HG03565 (cell line): Measurements from ENCODE around the gene ATP6V1C2.

Source experiments
- ATAC-seq: cut with Tn5 transposase; IDR thresholded peaks from one replicate; pipeline ENCODE4 v1.9.1; 2021; ENCODE audit warnings: mild to moderate bottlenecking, moderate library complexity; ENCODE audit not compliant: unreplicated experiment

ATP6V1C2 gene

DNA sequence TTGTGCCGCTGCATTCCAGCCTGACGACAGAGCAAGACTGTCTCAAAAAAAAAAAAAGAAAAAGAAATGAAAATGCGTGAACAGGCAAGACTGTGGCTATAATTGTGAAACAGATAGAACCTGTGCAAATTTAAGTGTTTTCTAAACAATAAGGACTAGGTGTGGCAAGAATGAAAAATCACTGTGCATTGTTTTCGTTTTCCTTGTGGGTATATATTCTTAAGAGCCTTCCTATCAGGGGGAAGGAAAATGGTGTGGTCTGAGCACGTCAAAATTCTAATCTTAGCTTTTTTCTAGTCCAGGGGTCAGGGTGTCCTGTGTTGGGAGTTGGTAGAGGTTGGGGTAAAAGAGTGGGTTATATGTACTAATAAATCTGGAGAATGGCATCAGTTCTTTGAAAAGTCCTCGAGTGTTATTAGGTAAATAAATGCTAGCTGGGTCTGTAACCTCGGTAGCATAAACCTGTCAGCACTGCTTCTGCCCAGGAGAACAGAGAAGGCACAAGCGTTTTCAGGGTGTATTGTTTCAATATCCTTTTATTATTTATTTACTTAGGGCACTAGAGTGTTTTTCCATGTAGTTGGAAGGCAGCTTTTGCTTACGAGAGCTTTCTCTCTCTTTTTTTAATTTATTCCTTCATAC, 11.6 kb downstream of the ATP6V1C2 start:
- ATAC-seq: no peak

DNA sequence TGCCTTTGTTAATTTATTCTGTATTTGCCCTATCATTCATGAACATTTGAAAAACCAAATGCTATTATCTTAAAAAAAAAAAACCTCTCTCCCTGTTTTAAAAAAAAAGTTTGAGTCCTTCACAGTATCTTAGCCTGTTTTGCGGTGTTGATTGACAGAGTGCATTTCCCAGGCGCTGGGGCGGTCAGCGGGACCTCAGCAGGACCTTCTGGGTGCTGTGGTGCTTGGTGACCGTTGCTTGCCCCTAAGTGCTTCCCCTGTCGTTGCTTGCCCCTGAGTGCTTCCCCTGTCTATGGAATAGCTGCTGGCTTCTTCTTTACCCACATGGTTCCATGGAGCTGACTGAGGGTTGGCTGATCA, 12.1 kb downstream of the ATP6V1C2 start:
- ATAC-seq: no peak

DNA sequence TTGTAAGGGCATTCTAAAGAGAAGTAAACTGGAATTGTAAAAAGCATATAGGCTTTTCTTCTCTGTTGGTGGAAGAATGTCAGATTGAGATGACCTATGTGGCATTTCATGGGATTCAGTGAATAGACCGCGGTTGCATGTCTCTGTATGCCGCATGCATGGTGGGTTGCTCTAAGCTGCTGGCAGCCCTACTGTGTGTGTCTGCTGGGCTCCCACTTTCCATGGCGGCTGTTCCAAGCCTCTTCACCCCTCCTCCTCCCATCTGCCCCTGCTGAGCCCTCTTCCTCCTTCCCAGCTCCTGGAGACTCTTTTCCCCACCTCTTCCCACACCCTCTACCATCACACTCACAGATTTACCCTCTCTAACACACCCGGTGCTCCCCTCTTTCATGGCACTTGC, 12.6 kb downstream of the ATP6V1C2 start:
- no peak for ATAC-seq

DNA sequence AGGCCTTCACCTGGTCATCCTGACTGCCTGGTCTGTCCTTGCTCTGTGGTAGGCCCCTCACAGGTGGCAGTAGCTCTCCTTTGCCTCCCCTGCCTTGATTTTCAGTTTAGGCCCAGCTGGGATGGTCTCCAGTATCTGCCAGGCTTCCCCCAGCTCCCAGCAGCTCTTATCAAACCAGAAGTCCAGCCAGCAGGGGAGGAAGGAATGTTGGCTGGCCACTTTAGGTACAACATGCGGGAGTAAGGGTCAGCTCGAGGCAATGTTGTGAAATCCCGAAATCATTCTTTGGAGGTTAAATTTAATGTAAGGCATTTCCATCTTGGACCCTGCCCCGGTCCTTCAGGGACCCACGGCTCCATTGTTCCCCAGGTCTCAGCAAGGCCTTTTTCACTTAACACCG, 16.8 kb downstream of the ATP6V1C2 start:
- no peak for ATAC-seq

DNA sequence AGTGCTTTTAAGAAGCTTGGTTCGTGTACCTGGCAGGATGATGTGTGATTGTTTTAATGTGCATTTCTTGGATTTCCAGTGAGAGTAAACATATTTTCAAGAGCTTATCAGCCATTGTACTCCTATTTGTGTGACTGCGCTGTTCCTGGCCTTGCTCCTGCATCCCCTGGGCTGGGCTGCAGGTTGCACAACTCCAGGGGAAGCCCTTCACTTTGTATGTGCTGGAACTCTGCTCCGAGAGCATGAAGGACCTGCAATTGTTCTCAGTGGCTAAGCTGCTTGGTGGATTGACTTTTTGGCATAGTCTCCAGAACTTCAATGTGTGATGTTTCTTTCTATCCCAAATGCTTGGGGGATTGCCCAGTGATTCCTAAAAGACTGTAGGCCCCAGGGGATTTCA, 18.8 kb downstream of the ATP6V1C2 start:
- ATAC-seq: no peak

DNA sequence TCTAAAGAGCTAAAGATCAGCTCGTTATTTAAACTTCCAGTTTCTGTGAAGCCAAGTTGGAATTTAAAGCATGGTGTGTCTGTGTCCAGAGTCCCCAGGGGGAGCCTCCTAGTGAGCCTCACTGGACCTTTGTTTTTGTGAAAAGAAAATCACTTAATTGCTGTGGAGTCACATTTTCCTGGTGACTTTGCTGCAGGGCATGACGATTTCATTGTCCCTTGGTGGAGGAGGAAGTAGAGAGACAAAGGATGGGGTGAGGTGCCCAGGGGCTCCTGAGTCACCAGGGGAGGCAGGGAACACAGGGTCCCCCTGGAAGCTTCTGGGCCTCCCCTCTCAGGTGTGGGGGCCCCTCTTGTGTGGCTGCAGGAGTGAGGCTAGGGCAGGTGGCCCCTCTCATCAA, 19.7 kb downstream of the ATP6V1C2 start:
- no peak for ATAC-seq

GRCh38 chr2:10742666-10743065, 21.2 kb downstream of the ATP6V1C2 start:
- no peak for ATAC-seq

GRCh38 chr2:10750610-10751009, 29.2 kb downstream of the ATP6V1C2 start:
- ATAC-seq: no peak

DNA sequence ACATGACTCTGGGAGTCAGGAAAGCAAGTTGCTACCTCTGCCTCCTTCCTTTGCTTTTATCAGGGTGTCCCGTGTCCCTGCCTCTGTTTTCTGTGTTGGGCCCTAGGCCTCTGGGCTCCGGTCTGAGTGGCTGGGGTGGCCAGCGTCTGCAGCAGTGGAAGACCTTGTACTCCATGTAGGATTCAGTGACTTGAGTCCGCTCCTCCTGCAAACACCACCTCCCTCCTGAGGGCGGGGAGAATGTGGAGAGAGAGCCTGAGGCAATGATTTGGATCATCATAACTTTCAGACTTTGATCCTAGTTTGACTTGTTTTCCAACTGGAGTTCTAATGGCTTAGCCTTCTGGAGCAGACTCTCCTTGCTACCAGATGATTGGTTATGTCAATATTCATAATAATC, 30.8 kb downstream of the ATP6V1C2 start:
- no peak for ATAC-seq

DNA sequence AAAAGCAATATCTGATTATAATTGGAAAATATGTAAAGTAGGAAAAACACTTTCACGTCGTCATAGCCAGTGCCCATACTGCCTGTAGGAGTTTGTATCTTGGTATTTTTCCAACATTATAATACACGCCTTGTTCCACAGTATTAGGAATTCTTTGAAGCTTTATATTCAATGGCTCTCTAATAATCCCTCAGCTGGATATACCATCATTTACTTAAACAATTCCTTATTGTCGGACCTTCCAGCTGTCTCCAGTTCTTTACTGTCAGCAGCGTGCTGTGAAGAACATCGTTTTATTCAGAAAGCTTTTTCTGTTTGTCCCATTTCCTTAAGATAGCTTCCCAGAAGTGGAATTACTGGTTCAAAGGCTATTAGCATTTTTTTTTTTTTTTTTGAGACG, 31.7 kb downstream of the ATP6V1C2 start:
- ATAC-seq: no peak

DNA sequence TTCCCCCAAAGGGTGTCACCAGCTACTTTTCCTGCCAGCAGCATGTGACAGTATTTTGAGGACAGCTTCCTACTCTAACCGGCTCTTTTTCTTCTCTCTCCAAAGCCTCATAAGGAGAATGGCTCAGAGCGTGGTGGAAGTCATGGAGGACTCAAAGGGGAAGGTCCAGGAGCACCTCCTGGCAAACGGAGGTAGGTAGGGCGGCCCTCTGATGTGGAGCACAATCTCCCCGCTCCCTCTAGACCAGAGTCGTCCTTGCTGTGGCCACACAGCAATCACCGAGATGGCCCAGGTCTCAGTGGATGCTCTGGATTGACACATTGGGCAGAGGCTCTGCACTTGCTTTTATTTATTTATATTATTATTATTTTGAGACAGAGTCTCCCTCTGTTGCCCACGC, 32.4 kb downstream of the ATP6V1C2 start:
- ATAC-seq: no peak

DNA sequence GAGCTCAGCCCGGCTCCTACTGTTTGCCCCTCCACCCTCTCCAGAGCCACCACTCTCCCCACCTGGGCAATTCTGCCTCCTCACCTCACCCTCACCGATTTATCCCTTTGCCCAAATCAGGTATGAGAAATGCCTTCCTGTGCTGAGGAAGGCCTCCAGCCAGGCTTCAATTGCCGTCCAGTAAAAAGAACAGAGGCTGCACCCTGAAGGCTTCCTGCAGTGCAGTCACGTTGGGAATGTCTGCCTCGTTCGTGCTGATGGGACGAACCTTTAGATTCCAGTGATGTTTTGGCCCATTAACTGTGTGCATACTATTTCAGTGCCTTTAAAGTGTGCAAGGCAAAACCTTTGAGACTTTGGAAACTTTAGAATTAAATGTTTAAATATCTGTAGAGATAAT, 34.2 kb downstream of the ATP6V1C2 start:
- no peak for ATAC-seq

DNA sequence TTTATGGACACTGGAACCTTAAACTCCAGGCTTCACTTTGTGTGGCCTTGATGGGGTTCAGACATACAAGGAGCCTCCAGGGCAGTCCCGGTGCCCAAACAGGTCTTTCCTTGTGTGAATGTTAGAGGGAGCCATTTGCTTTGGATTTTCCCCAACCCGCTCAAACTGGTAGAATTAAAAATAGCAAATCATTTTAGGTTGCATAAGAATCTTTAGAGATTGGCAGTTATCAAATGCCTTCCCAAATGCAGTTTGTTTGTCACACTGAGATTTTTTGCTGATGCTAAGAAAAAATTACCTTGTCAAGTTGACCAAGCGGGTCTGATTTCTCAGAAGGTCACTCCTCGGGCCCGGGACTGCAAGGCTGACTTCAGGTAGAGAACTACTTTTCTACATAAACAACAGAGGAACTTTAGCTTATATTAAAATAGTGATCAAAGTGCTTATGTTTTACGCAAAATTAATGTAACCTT, 36.4 kb downstream of the ATP6V1C2 start:
- no peak for ATAC-seq

DNA sequence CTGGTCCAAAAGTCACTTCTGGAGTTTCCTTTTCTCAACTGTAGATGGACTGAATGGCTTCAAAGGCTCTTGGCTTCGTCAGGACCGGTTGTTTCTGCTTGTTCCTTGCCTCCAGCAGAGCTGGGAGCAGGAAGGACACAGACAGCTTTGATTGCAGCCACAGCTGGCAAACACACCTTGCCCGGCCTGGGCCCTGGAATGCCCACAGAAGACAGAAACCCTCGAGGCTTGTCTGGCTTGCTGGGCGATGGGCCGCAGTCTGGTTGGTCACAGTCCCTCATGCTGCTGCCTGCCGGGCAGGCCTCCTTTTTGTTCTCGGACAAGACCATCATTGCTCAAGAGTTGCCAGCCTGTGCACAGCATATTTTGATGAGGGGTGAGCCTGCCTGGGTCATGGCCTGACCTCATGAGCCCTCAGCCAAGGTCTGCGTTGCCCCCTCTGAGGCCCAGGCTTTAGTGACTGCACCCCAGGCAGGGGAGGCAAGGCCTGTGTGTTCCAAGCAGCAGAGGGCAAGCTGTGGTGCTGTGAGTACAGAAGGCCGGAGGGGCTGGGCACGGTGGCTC, 37.8 kb downstream of the ATP6V1C2 start:
- no peak for ATAC-seq

DNA sequence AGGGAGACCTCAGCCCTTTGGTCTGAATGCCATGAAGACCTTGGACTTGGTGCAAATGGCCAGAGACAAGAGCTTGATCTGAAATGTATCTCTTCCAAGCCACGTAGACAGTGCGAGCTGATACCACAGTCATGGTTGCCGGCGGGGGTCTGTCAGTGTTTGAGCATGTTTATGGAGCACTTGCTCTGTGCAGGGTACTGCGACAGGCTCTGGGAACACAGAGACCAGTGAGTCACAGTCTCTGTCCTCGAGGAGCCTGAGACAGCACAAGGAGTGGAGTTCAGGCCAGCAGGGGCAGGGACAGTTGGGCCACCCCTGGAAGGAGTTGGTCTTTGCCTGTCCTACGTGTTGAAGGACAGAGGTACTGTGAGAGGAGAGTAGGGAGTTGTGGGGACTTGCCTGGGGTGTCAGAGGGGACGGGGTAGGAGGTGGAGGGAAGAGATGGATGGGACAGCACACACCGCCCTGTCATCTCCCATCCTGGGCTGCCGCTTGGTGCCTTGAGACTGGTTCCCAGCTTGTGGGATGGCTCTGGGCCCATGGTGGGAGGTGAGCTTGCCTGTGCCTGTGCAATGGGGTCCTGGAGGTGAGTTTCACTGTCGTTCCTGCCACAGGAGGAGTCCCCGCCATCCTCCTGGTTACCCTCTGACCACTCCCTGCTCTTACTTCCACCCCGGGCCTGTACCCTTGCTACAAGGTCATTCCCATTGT, 39.5 kb downstream of the ATP6V1C2 start:
- no peak for ATAC-seq

DNA sequence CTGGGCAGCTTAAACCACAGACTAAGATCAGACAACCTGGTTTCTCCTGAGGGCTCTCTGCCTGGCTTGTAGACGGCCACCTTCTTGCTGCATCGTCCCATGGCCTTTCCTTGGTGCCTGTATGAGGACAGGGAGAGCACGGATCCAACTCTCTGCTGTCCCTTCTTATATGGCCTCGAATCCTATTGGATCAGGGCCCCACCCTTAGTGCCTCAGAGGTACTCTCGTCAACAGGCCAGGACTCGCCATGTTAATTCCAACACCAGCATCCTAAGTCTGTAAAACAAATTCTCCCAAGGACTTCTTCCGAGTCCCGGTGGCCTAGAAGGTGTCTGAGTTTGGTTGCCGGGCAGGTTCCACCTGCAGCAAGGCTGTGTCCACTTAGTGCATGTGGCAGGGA, 40.2 kb downstream of the ATP6V1C2 start:
- ATAC-seq: no peak

DNA sequence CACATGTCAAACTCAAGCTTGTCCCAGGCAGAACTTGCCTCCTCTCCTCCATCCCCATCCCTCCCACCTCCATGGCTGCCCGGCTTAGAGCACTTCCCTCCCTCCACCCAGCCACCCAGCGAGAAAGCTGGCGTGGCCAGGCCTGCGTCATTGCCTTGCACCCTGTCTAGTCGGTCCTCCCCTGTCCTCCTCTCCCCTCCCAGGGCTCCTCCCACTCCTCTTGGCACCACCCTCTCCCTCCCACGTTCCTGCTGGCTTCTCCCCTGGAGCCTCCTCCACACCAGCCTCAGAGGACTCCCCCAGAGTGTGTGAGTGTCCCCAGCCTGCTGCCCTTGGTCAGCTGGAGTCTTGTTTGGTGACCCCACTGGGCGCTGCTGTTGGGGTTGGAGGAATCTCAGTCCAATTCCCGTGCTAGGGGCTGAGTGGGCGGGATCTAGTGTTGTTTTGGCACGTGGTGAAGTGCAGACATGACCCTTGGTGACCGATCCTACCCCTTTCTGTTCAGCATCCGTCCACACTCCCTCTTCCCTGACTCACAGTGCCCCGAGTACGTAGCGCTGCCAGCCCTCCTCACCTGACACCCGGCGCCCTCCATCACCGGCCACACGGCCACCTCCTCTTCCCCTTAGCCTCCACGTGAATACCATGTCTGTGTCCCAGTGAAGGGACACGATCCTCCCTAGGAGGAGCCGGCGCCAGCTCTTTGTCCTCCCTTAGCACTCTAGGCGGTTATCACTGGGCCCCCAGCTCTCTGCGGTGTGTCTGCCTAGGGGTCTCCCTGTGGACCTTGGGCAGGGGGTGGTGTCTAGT, 41.4 kb downstream of the ATP6V1C2 start:
- ATAC-seq: no peak

DNA sequence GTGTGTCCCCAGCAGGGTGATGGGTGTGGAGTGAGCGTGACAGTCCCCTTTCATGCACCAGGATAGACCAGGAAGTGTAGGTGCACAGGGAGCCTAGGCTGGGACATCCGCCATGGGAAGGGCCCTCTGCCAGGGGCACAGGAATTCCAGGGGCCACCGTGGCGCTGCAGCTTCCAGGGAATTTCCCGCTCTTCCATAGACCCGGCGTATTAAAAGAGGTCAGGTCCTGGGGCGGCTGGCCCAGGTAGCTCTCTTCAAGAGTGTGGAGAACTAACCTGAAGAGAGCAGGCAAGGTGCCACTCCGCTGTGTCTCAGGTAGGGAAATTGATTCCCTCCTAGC, 42.0 kb downstream of the ATP6V1C2 start:
- ATAC-seq: no peak

GRCh38 chr2:10764096-10764785, 42.8 kb downstream of the ATP6V1C2 start:
- no peak for ATAC-seq

DNA sequence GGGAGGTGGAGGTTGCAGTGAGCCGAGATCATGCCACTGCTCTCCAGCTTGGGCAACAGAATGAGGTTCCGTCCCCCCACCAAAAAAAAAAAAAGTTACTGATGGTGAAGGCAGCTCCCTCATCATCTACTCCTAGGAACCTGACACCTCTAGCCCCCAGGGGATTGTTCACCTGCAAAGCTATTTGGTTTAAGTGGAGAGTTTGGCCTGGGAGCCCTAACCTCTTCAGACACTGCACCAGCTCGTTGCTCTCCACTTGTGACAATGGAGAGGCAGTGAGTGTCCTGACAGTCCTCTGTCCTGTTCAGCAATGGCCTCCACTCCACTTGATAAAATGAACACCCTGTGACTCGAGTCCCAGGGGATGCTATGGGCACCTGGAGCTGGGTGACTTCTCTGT, 43.5 kb downstream of the ATP6V1C2 start:
- no peak for ATAC-seq

GRCh38 chr2:10765461-10765860, 44.0 kb downstream of the ATP6V1C2 start:
- no peak for ATAC-seq
